Heart left ventricle (tissue), 13 donors: ENCODE results near the gene WWTR1.

Experiments used
- POLR2A ChIP-seq, 2 donors: fragments of 450-650 bp; IDR thresholded peaks; one replicate each; pipeline ENCODE4 v1.6.1; 2017; ENCODE audit warnings: antibody characterized with exemption in 2 of 2, mild to moderate bottlenecking in 2 of 2, moderate library complexity in 2 of 2
- TF ChIP-seq, protein P1 (sequence below), 12 donors: fragments of 200-600 bp; sonication (generic) in 4 of 12; IDR thresholded peaks; one replicate each; pipeline versions ENCODE4 v1.5.0 to v1.8.0; 2018 to 2022; ENCODE audit warnings: antibody characterized with exemption in 12 of 12, mild to moderate bottlenecking in 5 of 12
- donor health status: ischemic (EF 13 %, LVEDD 7.1; RV severe dilation, severe dysfunction).
- donor health status: DM: no; HTN: yes; CAD: no.
- donor health status: DM: no; HTN: no; CAD: no.
- donor health status: ischemic (EF 25% LVEDD 6.9; RV normal size, moderate dysfunction).
- donor health status: ischemic (EF 25% LVEDD 5.7; RV mildly dilated, moderate dysfunction).
- donor health status: ischemic (EF 35%, LVEDD 5.7; RV mildly dilated, moderate dysfunction).
- donor health status: nonischemic (EF 11% LVEDD 7.7; RV severe dilation, severe dysfunction).
- donor health status: DM: yes; HTN: yes; CAD: no.
- donor health status: PGD.
- donor health status: ischemic (EF 29% LVEDD 5.4; RV normal size, mild dysfunction).
- donor health status: nonischemic (EF 23%, LVEDD 6.1; RV moderate dilation, normal function).

DNA sequence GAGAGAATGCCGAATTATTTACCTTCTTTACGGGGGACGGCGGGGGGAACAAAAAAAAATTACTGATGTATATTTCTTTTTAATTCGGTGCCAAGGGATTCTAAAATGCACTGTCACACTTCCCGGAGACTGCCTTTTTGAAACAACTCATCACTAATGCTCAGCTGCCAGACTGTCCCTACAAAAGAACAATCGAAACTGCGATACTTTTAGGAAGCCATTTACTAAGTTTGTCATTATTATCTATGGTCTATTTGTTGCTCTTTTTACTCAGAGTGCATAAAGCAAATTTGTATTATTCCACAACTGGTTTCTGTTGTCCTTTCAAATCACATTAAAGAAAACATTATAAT is 122.5 kb downstream of the WWTR1 start:
- TF ChIP-seq, protein P1, sequence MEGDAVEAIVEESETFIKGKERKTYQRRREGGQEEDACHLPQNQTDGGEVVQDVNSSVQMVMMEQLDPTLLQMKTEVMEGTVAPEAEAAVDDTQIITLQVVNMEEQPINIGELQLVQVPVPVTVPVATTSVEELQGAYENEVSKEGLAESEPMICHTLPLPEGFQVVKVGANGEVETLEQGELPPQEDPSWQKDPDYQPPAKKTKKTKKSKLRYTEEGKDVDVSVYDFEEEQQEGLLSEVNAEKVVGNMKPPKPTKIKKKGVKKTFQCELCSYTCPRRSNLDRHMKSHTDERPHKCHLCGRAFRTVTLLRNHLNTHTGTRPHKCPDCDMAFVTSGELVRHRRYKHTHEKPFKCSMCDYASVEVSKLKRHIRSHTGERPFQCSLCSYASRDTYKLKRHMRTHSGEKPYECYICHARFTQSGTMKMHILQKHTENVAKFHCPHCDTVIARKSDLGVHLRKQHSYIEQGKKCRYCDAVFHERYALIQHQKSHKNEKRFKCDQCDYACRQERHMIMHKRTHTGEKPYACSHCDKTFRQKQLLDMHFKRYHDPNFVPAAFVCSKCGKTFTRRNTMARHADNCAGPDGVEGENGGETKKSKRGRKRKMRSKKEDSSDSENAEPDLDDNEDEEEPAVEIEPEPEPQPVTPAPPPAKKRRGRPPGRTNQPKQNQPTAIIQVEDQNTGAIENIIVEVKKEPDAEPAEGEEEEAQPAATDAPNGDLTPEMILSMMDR (IDR thresholded peaks at IDR 0.05), result no peak
- TF ChIP-seq POLR2A (IDR thresholded peaks at IDR 0.05), result no peak
